A549 (cell line): ENCODE measurements around the gene ICA1L. TPM values are rescaled to one million over a fixed set of nuclear protein-coding genes. Genes with fewer than 3 reads are reported as not detected.

Experiments
- ATAC-seq, 2 experiments: fragments of 200-7000 bp in 1 of 2; fragments of >200 bp in 1 of 2; cut with Nextera tagmentation in 1 of 2; cut with Tn5 transposase in 1 of 2; 3 replicates each; pipeline versions ENCODE4 v1.8.0 to v1.9.1; 2018 to 2020; ENCODE audit warnings: mild to moderate bottlenecking in 1 of 2, moderate library complexity in 1 of 2
- CTCF ChIA-PET: fragments of 300-600 bp; sonication (Branson Sonifier 250); formaldehyde crosslinking; extraction: SDS; loops from one replicate; lab custom pipeline; 2021; ENCODE audit warnings: antibody characterized with exemption, inconsistent platforms; lab: Yijun Ruan, JAX
- POLR2A ChIA-PET: fragments of 350-600 bp; formaldehyde crosslinking; extraction: SDS; loops from one replicate; lab custom pipeline; 2021; ENCODE audit warnings: antibody characterized with exemption, inconsistent platforms; lab: Yijun Ruan, JAX
- DNase-seq, 2 experiments: peaks; one replicate each; pipeline versions ENCODE4 v3.0.0 to v3.0.0-alpha.2; 2011 to 2016; ENCODE audit warnings: low read depth in 1 of 2, low spot score in 1 of 2
- FAIRE-seq: peaks from 2 replicates; lab custom pipeline; 2011; peaks lifted over from hg19 to GRCh38; lab: Jason Lieb, UNC
- H3K27ac ChIP-seq, 2 experiments: fragments of >200 bp; sonication (Bioruptor Twin); formaldehyde crosslinking; 3 replicates each; pipeline ENCODE4 v1.5.1; 2016 to 2017
- H3K4me1 ChIP-seq: fragments of >200 bp; sonication (Bioruptor Twin); formaldehyde crosslinking; 3 replicates; pipeline ENCODE4 v1.6.1; 2016
- H3K4me2 ChIP-seq: fragments of >200 bp; sonication (Bioruptor Twin); formaldehyde crosslinking; 3 replicates; pipeline ENCODE4 v1.6.1; 2016
- H3K4me3 ChIP-seq: fragments of >200 bp; sonication (Bioruptor Twin); formaldehyde crosslinking; 3 replicates; pipeline ENCODE4 v1.5.1; 2016
- H3K9me3 ChIP-seq: fragments of >200 bp; sonication (Bioruptor Twin); formaldehyde crosslinking; 3 replicates; pipeline ENCODE4 v1.6.1; 2016
- CHD4 ChIP-seq: fragments of 200-600 bp; sonication (generic); IDR thresholded peaks from 2 replicates; pipeline ENCODE4 v1.6.1; 2016; ENCODE audit warnings: antibody characterized with exemption, mild to moderate bottlenecking, borderline replicate concordance
- EHMT2 ChIP-seq: fragments of 200-600 bp; sonication (generic); IDR thresholded peaks from 2 replicates; pipeline ENCODE4 v1.6.1; 2016; ENCODE audit warnings: antibody characterized with exemption, low read depth, mild to moderate bottlenecking, moderate library complexity
- EP300 ChIP-seq, 2 experiments: fragments of >200 bp; sonication (Bioruptor Twin); formaldehyde crosslinking; IDR thresholded peaks; 2 replicates in 1 of 2; 3 replicates in 1 of 2; pipeline ENCODE4 v1.6.1; 2016 to 2017
- FOXS1 ChIP-seq: fragments of 250-450 bp; sonication (Bioruptor Pico); IDR thresholded peaks from 2 replicates; pipeline ENCODE4 v1.5.0; 2020; ENCODE audit warnings: mild to moderate bottlenecking, moderate library complexity
- HEYL ChIP-seq: fragments of 250-450 bp; sonication (Bioruptor Pico); IDR thresholded peaks from 2 replicates; pipeline ENCODE4 v1.8.0; 2021; ENCODE audit warnings: mild to moderate bottlenecking, moderate library complexity
- HOXB13 ChIP-seq: fragments of 250-450 bp; sonication (Bioruptor Pico); IDR thresholded peaks from 2 replicates; pipeline ENCODE4 v1.5.0; 2020; ENCODE audit warnings: low read depth, mild to moderate bottlenecking, moderate library complexity
- HOXB5 ChIP-seq: fragments of 250-450 bp; sonication (Bioruptor Pico); IDR thresholded peaks from 2 replicates; pipeline ENCODE4 v1.5.0; 2020; ENCODE audit warnings: mild to moderate bottlenecking, moderate library complexity
- JUN ChIP-seq, 2 experiments: fragments of >200 bp; sonication (Bioruptor Twin); formaldehyde crosslinking; IDR thresholded peaks; 2 replicates in 1 of 2; 3 replicates in 1 of 2; pipeline ENCODE4 v1.6.1; 2016 to 2017
- JUNB ChIP-seq: fragments of >200 bp; sonication (Bioruptor Twin); formaldehyde crosslinking; IDR thresholded peaks from 2 replicates; pipeline ENCODE4 v1.6.1; 2016
- KDM1A ChIP-seq: fragments of 200-600 bp; sonication (generic); IDR thresholded peaks from 2 replicates; pipeline ENCODE4 v1.6.1; 2016; ENCODE audit warnings: low read depth, mild to moderate bottlenecking
- KDM5A ChIP-seq: fragments of 200-600 bp; sonication (generic); IDR thresholded peaks from 2 replicates; pipeline ENCODE4 v1.6.1; 2016; ENCODE audit warnings: antibody characterized with exemption, mild to moderate bottlenecking
- MAFK ChIP-seq: fragments of 450-650 bp; IDR thresholded peaks from 2 replicates; pipeline ENCODE4 v1.6.1; 2014; ENCODE audit not compliant: partially characterized antibody
- NFE2L2 ChIP-seq: fragments of 150-350 bp; conservative IDR thresholded peaks from 2 replicates; pipeline ENCODE4 v1.6.1; 2014; ENCODE audit warnings: low read length
- NPAS2 ChIP-seq: fragments of 250-450 bp; sonication (Bioruptor Pico); IDR thresholded peaks from 2 replicates; pipeline ENCODE4 v1.8.0; 2022; ENCODE audit warnings: mild to moderate bottlenecking, moderate library complexity, borderline replicate concordance
- PHF8 ChIP-seq: fragments of 200-600 bp; sonication (generic); IDR thresholded peaks from 2 replicates; pipeline ENCODE4 v1.6.1; 2016; ENCODE audit warnings: low read depth, mild to moderate bottlenecking, antibody characterized with exemption, moderate library complexity, borderline replicate concordance
- POLR2A ChIP-seq: IDR thresholded peaks from 2 replicates; pipeline ENCODE4 v1.6.1; 2012; ENCODE audit warnings: mild to moderate bottlenecking, low read length
- RAD21 ChIP-seq, 2 experiments: fragments of >200 bp in 1 of 2; sonication (Bioruptor Twin) in 1 of 2; formaldehyde crosslinking in 1 of 2; IDR thresholded peaks in 1 of 2; conservative IDR thresholded peaks in 1 of 2; 2 replicates in 1 of 2; 3 replicates in 1 of 2; pipeline ENCODE4 v1.6.1; 2012 to 2018; ENCODE audit warnings: inconsistent platforms in 1 of 2
- SMC3 ChIP-seq: fragments of >200 bp; sonication (Bioruptor Twin); formaldehyde crosslinking; IDR thresholded peaks from 3 replicates; pipeline ENCODE4 v1.6.1; 2018; ENCODE audit warnings: inconsistent platforms
- TFCP2L1 ChIP-seq: fragments of 250-450 bp; sonication (Bioruptor Pico); IDR thresholded peaks from 2 replicates; pipeline ENCODE4 v1.5.0; 2021; ENCODE audit warnings: mild to moderate bottlenecking
- WGBS: methylation state at CpG from one replicate; pipeline ENCODE4 v1.1.6; 2017; ENCODE audit errors: missing lambda C conversion rate; 5-methylcytosine and 5-hydroxymethylcytosine counted together
- polyA plus RNA-seq, 4 experiments: library from polyadenylated mRNA; depleted of rRNA in 3 of 4; stranded (reverse); fragments of >200 nt; fragmentation: RNase III in 1 of 4; extraction: RNeasy Plus Mini Kit Qiagen cat#74134 plus additional on column Dnase treatment in 1 of 4; gene quantifications; 2 replicates in 3 of 4; 3 replicates in 1 of 4; pipeline ENCODE4 v1.2.3, GENCODE V29; 2011 to 2017
- TF ChIP-seq, protein P1 (sequence below): fragments of 250-450 bp; sonication (Bioruptor Pico); IDR thresholded peaks from 2 replicates; pipeline ENCODE4 v1.5.0; 2020; ENCODE audit warnings: low read depth, mild to moderate bottlenecking, moderate library complexity
- TF ChIP-seq, protein P2 (sequence below): fragments of >200 bp; sonication (Bioruptor Twin); formaldehyde crosslinking; IDR thresholded peaks from 3 replicates; pipeline ENCODE4 v1.6.1; 2016
- TF ChIP-seq, protein P3 (sequence below): fragments of 250-450 bp; sonication (Bioruptor Pico); IDR thresholded peaks from 2 replicates; pipeline ENCODE4 v1.5.0; 2021; ENCODE audit warnings: mild to moderate bottlenecking, moderate library complexity, borderline replicate concordance
- TF ChIP-seq, protein P4 (sequence below): fragments of 450-650 bp; IDR thresholded peaks from 2 replicates; pipeline ENCODE4 v1.6.1; 2014; ENCODE audit warnings: antibody characterized with exemption
- TF ChIP-seq, protein P5 (sequence below): fragments of >200 bp; sonication (Bioruptor Twin); formaldehyde crosslinking; IDR thresholded peaks from 3 replicates; pipeline ENCODE4 v1.5.1; 2016

ICA1L gene
- polyA plus RNA-seq, 2 of the 4 experiments (the other 2 are of a cell fraction) = 2.2 to 6.0 TPM

DNA sequence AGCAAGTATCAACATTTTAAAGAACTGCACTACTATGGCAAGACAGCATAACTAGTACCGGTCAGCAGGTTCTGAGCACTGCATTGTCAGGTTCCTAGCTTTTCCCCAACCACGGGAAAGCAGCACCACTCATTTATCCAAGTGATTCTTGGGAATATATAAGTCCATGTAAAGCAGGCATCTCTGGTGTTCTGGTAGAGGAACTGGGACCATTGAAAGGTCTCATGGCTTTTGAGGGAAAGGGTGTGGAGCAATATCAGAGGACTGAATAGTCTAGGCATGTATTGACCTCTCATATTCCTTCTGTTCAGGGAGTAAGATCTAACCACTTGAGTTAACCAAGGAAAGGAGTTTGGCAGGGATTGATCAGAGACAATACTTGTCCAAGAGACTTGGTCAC, 6.1 kb upstream of the ICA1L start:
- H3K4me2 ChIP-seq = no peak overlapping the region
- H3K4me3 ChIP-seq = no peak overlapping the region
- H3K27ac ChIP-seq = no peak overlapping the region
- H3K9me3 ChIP-seq = no peaks in the 10 kb centered on the region
- TF ChIP-seq, protein P1, sequence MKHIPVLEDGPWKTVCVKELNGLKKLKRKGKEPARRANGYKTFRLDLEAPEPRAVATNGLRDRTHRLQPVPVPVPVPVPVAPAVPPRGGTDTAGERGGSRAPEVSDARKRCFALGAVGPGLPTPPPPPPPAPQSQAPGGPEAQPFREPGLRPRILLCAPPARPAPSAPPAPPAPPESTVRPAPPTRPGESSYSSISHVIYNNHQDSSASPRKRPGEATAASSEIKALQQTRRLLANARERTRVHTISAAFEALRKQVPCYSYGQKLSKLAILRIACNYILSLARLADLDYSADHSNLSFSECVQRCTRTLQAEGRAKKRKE (CRISPR knock-in tag) = no peak
- TF ChIP-seq KDM5A (no peak), EHMT2 (no peak), EP300 (IDR thresholded peaks at IDR 0.05) (no peak), MAFK (no peak), CHD4 (no peak), FOXS1 (CRISPR knock-in tag) (no peak), PHF8 (no peak), JUN (IDR thresholded peaks at IDR 0.05) (no peak), SMC3 (no peak), HOXB5 (CRISPR knock-in tag) (no peak), JUNB (no peak), TFCP2L1 (CRISPR knock-in tag) (no peak), HEYL (CRISPR knock-in tag) (no peak), NFE2L2 (no peak), HOXB13 (CRISPR knock-in tag) (no peak)
- TF ChIP-seq, protein P2, sequence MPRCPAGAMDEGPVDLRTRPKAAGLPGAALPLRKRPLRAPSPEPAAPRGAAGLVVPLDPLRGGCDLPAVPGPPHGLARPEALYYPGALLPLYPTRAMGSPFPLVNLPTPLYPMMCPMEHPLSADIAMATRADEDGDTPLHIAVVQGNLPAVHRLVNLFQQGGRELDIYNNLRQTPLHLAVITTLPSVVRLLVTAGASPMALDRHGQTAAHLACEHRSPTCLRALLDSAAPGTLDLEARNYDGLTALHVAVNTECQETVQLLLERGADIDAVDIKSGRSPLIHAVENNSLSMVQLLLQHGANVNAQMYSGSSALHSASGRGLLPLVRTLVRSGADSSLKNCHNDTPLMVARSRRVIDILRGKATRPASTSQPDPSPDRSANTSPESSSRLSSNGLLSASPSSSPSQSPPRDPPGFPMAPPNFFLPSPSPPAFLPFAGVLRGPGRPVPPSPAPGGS = no peak
- TF ChIP-seq, protein P3, sequence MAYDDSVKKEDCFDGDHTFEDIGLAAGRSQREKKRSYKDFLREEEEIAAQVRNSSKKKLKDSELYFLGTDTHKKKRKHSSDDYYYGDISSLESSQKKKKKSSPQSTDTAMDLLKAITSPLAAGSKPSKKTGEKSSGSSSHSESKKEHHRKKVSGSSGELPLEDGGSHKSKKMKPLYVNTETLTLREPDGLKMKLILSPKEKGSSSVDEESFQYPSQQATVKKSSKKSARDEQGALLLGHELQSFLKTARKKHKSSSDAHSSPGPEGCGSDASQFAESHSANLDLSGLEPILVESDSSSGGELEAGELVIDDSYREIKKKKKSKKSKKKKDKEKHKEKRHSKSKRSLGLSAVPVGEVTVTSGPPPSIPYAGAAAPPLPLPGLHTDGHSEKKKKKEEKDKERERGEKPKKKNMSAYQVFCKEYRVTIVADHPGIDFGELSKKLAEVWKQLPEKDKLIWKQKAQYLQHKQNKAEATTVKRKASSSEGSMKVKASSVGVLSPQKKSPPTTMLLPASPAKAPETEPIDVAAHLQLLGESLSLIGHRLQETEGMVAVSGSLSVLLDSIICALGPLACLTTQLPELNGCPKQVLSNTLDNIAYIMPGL (CRISPR knock-in tag) = no peak
- TF ChIP-seq, protein P4, sequence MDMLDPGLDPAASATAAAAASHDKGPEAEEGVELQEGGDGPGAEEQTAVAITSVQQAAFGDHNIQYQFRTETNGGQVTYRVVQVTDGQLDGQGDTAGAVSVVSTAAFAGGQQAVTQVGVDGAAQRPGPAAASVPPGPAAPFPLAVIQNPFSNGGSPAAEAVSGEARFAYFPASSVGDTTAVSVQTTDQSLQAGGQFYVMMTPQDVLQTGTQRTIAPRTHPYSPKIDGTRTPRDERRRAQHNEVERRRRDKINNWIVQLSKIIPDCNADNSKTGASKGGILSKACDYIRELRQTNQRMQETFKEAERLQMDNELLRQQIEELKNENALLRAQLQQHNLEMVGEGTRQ = no peak
- ATAC-seq (no peak), DNase-seq (no peak), FAIRE-seq (no peak)
- POLR2A ChIA-PET = no interaction called here
- CTCF ChIA-PET = interaction anchor here (1.2 to 1.3 kb wide), 2 partner anchors 47 to 289 kb away, joined by 3 read pairs; no protein-coding TSS in a partner anchor
- H3K4me1 ChIP-seq = no peaks in the 10 kb centered on the region
- 97% methylated on average over 2 of the region's 2 CpGs for WGBS

DNA sequence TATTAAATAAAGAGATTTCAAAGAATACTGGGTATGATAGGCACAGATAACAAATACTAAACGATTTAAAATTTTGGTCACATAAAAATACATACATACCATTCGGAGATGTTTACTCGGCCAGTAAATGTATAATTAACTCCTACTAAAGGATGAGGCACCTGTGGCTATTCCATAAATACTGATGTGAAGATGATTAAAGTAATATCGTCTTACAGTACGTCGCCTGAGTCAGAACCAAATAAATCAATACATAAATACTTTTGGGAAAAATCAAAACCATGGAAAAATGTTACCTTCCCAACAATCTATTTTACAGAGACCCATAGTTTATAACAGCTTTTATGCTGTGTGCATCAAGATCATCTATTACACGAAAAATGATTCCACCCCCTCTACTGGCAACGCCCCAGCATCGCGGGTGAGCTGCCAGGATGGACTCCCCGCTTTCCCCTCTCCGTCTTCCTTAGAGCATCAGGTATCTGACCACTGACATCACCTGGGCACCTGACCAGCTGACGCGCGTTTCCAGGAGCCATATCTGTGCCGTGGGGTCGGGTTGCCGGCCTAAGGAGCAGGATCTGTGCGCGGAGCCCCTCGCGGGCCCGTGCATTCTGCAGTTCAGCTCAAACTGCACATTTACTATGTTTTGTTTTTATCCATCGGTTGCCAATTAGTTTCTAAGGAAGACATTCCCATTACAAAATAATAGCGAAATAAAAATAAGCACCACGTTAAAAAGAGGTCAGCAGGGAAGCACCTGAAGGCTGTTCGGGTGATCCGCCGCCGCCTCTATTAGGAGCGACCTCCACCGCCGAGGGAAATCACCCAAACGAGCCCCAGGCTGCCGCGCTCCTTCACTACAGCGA, 901 bp downstream of the ICA1L start:
- no peaks in the 10 kb centered on the region for H3K9me3 ChIP-seq
- H3K4me2 ChIP-seq = peak overlapping the region; percentile 70
- peaks cover 6% of the 10 kb centered on the region; the same call in 2 of the 3 replicates for H3K4me1 ChIP-seq
- peak overlapping the region; percentile 77 to 94 for H3K27ac ChIP-seq
- TF ChIP-seq KDM1A (no peak), RAD21 (conservative IDR thresholded peaks at IDR 0.05 in 1 of 2, IDR thresholded peaks at IDR 0.05 in 1 of 2) (peak; percentile 55 to 58; a peak in 4 of 5 replicates), POLR2A (peak; percentile 14; the same call in 1 of the 2 replicates), SMC3 (peak; percentile 62), NPAS2 (CRISPR knock-in tag) (no peak)
- TF ChIP-seq, protein P5, sequence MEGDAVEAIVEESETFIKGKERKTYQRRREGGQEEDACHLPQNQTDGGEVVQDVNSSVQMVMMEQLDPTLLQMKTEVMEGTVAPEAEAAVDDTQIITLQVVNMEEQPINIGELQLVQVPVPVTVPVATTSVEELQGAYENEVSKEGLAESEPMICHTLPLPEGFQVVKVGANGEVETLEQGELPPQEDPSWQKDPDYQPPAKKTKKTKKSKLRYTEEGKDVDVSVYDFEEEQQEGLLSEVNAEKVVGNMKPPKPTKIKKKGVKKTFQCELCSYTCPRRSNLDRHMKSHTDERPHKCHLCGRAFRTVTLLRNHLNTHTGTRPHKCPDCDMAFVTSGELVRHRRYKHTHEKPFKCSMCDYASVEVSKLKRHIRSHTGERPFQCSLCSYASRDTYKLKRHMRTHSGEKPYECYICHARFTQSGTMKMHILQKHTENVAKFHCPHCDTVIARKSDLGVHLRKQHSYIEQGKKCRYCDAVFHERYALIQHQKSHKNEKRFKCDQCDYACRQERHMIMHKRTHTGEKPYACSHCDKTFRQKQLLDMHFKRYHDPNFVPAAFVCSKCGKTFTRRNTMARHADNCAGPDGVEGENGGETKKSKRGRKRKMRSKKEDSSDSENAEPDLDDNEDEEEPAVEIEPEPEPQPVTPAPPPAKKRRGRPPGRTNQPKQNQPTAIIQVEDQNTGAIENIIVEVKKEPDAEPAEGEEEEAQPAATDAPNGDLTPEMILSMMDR = peak; percentile 56
- TF ChIP-seq, protein P4 = peak; percentile 71
- TF ChIP-seq, protein P3 (CRISPR knock-in tag) = no peak
- peak; percentile 57 to 83 for DNase-seq
- peak overlapping the region; percentile 72 for H3K4me3 ChIP-seq
- ChIA-PET POLR2A (interaction anchor here (0.8 to 1.8 kb wide), 3 partner anchors 29 to 282 kb away, joined by 3 to 16 read pairs (median 3); partner anchors contain the start of gene FAM117B), CTCF (interaction anchor here (0.5 to 2.2 kb wide), 17 partner anchors 9 to 297 kb away, joined by 3 to 18 read pairs (median 4); partner anchors contain the start of genes FAM117B and WDR12)
- under 1% methylated on average over 34 of the region's 37 CpGs for WGBS
- peak; percentile 88 to 89 for ATAC-seq
- no peak for FAIRE-seq
